ENCODE measurements around the gene SPNS2. TPM values are rescaled to one million over a fixed set of nuclear protein-coding genes. Genes with fewer than 3 reads are reported as not detected.

SPNS2 gene
- total RNA-seq, 3 donors from 2014 or later = 0.33 to 0.47 (median 0.46) TPM

DNA sequence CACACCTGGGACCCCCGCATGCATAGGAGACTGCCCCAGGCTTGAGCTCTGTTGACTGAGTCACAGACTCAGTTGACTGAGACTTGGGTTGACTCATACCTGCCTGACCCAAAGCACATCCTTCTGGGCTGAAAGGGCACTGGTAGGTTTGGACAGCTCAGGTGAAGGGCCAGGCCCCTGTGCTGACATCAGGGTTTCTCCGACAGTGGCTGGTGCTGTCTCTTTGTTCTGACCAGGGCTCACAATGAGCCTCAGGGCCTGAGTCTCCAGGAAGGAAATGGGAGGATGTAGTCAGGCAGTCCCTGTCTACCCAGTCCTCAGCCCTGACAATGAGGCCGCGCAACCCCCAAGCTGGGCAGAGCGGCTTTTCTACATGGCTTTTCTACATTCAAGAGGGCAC is 6.5 kb downstream of the SPNS2 start:
- Mint-ChIP-seq H3K9me3 (no peaks in the 10 kb centered on the region), H3K4me1 (ENCODE audit: low read depth) (peaks cover 37% of the 10 kb centered on the region), H3K4me3 (no peak overlapping the region), H3K36me3 (ENCODE audit: insufficient read depth) (no peaks in the 10 kb centered on the region), H3K27me3 (ENCODE audit: low read depth) (peaks cover 31% of the 10 kb centered on the region)
- no peak for ATAC-seq
- no peak for DNase-seq

DNA sequence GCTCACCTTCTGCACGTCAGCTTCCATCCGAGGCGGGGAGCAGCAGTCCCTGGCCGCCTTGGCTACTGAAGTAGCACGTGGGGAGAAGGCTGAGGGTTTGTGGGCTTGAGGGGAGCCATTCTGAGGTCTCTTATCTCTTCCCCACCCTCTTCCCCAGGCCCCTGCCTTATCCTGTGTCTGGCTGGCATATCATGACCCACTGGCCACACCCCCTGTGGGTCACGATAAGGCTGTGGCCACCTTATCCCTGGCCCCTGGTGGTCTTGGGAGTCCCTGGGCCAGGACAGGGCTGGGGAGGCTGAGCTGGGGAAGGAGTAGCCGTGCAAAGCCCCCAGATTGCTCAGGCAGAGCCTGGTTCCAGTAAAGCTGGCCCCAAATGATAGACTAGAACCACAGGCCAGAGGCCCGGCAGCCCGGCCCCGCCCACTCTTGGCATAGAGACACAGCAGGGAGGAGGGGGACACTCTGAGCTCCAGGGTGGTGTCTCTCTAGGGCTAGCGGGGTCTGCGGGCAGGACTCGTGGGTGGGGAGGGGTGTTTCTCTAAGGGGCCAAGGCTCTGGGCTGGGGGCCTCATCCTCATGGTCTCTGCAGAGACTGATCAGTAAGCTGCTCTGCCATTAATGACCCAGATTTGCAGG is 7.6 kb downstream of the SPNS2 start:
- no peak for ATAC-seq
- DNase-seq = no peak
- H3K27me3 Mint-ChIP-seq (ENCODE audit: low read depth) = peaks cover 22% of the 10 kb centered on the region

DNA sequence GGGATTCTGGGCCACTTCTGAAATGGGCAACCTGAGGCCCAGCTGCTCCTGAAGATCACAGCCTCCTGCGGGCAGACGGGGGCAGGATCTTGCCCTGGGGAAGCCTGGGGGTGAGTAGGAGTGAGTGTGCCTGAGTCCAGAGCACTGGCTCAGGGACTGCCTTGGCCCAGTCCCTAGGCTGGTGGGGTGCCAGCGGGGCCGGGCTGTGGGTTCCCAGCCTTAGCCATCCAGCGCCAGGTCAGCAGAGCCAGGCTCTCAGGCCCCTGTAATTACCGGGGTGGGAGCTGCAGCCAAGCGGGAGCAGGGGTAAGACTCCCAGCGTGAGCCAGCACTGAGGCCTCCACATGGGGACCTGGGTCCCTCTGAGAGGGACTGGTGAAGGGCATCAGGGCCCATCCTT is 8.2 kb downstream of the SPNS2 start:
- no peak for DNase-seq
- no peaks in the 10 kb centered on the region for H3K9me3 Mint-ChIP-seq
- H3K36me3 Mint-ChIP-seq (ENCODE audit: insufficient read depth) = no peaks in the 10 kb centered on the region
- ATAC-seq = no peak
- H3K27me3 Mint-ChIP-seq (ENCODE audit: low read depth) = peaks cover 18% of the 10 kb centered on the region
- peaks cover 28% of the 10 kb centered on the region for H3K4me1 Mint-ChIP-seq (ENCODE audit: low read depth)
- H3K4me3 Mint-ChIP-seq = no peak overlapping the region

More for the DNA sequence above, 7.6 kb downstream of the SPNS2 start:
- H3K9me3 Mint-ChIP-seq = no peaks in the 10 kb centered on the region
- no peak overlapping the region for H3K4me3 Mint-ChIP-seq
- H3K36me3 Mint-ChIP-seq (ENCODE audit: insufficient read depth) = no peaks in the 10 kb centered on the region
- peaks cover 31% of the 10 kb centered on the region for H3K4me1 Mint-ChIP-seq (ENCODE audit: low read depth)

DNA sequence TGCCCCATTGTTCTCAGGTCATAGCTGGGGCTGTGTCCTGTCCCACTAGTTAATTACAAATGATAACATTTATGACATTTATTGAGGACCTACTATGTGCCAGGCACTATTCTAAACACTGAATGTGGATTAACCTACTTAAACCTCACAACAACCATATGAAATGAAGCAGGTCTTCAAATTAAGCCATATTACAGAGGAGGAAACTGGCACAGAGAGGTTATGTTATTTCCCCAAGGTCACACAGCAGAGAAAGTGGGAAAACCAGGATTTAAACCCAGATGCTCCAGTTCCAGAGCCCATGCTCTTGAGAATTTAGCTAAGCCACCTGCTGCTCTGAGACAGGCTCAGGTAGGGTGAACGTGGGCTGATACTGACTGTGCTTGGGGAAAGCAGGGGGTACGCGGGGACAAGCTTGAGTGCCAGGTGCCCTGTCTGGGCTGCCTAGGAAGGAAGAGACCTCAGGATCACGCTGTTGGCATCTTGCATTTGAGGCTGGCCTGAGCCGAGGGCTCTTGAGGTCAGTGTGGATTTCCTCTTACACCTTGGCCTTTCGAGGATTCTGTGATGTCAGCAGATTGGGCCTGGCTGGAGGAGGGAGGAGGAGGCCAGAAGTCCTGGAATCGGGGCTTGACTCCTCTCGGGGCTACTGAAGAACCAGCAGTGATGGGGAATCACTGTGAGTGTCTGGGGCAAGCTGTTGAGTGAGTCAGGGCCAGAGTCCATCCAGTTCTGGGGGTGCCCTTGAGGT is 8.9 kb downstream of the SPNS2 start:
- H3K27me3 Mint-ChIP-seq (ENCODE audit: low read depth) = peaks cover 14% of the 10 kb centered on the region
- no peak for ATAC-seq
- no peak overlapping the region for H3K4me3 Mint-ChIP-seq
- H3K36me3 Mint-ChIP-seq (ENCODE audit: insufficient read depth) = no peaks in the 10 kb centered on the region
- peaks cover 28% of the 10 kb centered on the region for H3K4me1 Mint-ChIP-seq (ENCODE audit: low read depth)
- H3K9me3 Mint-ChIP-seq = no peaks in the 10 kb centered on the region
- DNase-seq = no peak

DNA sequence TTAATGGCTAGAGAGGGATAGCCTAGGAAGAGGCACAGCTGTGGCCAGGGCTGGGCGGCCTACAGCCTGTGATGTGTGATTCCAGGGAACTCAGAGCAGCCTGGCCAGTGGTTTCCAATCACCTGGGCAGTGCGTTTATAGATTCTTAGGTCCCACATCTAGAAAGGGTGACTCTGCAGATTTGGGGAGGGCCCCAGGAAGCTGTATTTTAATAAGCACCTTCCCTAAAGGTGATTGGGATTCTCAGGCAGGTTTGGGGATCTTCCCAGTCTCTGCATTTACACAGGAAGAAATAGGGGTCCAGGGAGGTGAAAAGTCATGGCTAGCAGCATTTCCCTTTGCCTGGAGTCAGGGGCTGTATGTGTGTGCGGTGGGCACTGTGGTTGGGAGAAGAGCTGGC is 9.5 kb downstream of the SPNS2 start:
- Mint-ChIP-seq H3K4me3 (no peak overlapping the region), H3K9me3 (no peaks in the 10 kb centered on the region), H3K27me3 (ENCODE audit: low read depth) (peaks cover 8% of the 10 kb centered on the region), H3K36me3 (ENCODE audit: insufficient read depth) (no peaks in the 10 kb centered on the region), H3K4me1 (ENCODE audit: low read depth) (peaks cover 28% of the 10 kb centered on the region)
- no peak for DNase-seq
- ATAC-seq = no peak

DNA sequence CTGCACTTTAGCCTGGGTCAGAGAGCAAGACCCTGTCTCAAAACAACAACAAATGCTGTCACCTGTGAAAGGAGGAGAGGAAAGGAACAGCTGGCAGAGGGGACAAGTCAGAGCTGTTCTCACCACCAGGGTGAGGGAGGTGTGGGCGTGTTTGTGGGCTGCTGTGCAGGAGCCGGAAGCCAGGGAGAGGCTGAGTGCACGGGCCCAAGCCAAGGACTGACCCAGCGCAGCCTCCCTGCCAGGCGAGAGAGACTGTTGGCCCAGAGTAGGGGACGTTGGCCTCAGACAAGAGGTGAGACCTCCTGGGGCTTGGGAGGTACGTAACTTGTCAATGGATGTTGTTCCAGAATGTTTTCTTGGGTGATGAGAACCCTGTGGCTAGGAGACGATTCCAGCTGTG is 10.7 kb downstream of the SPNS2 start:
- Mint-ChIP-seq H3K4me1 (ENCODE audit: low read depth) (peaks cover 22% of the 10 kb centered on the region), H3K27me3 (ENCODE audit: low read depth) (peaks cover 4% of the 10 kb centered on the region), H3K9me3 (no peaks in the 10 kb centered on the region), H3K36me3 (ENCODE audit: insufficient read depth) (no peaks in the 10 kb centered on the region), H3K4me3 (no peak overlapping the region)
- DNase-seq = no peak
- peak; percentile 58 to 77 for ATAC-seq

DNA sequence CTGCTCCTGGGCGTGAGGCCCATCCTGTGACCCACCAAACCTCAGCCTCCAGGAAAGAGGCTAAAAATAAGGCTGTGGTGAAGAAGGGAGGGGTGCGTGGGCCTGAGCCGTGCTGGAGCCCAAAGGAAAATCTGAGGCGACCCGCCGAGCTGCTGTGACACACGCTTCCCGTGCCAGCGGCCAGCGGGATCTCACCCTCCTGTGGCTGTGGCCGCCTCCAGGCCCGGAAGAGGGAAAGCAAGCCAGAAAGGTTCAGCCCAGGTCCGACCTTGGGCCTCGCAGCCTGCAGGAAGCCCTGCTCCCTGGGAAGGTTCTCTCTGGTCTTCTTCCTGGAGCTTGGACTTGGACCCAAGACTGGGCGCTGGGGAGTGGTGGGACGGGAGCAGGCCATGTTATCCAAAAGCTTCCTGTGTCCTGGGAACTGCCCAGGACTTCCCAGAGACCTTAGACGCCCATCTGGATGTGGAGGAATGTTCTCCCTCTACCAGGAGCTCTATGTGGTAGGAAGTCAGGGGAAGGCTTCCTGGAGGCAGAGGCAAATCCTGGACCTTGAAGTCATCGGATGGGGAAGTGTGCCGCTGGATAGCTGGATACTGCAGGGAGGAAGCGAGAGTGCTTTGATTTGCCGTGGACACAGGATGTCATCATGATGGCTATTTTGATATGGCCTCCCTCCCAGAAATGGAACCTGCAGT is 11.4 kb downstream of the SPNS2 start:
- no peak for DNase-seq
- Mint-ChIP-seq H3K4me1 (ENCODE audit: low read depth) (peaks cover 15% of the 10 kb centered on the region), H3K4me3 (no peak overlapping the region), H3K9me3 (no peaks in the 10 kb centered on the region), H3K36me3 (ENCODE audit: insufficient read depth) (no peaks in the 10 kb centered on the region), H3K27me3 (ENCODE audit: low read depth) (peaks cover under 1% of the 10 kb centered on the region)
- ATAC-seq = no peak

DNA sequence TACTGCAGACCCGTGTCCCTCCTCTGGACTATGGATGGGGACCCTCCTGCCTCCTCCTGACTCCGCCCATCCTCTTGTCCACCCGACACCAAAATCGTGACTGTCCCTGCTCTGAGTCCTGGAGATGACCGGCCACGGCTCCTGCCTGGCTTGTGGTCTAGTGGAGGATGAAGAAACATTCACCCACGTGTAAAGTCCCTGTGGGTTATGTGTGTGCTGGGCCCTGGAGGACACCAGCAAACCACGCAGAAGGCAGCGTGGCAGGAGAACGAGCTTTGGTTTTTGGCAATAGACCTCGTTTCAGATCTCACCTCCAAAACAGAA is 11.9 kb downstream of the SPNS2 start:
- H3K4me3 Mint-ChIP-seq = no peak overlapping the region
- DNase-seq (no peak), ATAC-seq (no peak)
- H3K27me3 Mint-ChIP-seq (ENCODE audit: low read depth) = no peaks in the 10 kb centered on the region
- no peaks in the 10 kb centered on the region for H3K36me3 Mint-ChIP-seq (ENCODE audit: insufficient read depth)
- H3K4me1 Mint-ChIP-seq (ENCODE audit: low read depth) = peaks cover 15% of the 10 kb centered on the region
- no peaks in the 10 kb centered on the region for H3K9me3 Mint-ChIP-seq

DNA sequence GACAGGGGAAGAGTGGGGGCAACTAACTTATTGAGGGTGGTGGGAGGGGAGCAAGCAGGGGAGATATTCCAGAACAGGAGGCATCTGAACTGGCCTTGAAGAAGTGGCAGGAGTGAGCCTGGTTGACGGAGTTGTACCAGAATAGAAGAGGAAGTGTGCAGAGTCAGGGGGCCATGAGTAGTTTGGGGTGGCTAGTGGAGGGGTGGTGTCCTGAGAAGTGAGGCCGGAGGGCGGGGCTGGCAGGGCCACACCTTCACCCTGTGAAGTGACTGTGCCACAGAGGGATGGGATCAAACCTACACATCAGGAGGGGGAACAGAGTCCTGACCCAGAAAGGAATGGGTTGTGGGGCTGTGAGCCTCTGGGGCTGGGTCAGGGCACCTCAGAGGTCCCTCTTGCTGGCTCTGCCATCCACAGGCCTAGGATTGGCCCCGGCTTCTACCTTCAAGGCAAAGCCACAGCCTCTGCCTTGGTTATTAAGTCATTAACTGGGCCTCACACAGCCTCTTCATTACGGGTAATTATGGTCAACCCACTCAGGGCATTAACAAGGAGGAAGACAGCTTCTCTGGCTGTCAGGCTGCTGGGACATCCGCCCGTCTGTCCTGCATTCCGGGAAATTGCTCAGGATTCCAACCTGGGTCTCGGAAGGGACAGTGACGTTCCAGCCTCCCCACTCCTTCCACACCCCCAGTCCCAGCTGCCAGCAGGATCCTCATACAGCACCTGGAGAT is 12.7 kb downstream of the SPNS2 start:
- ATAC-seq = no peak
- no peaks in the 10 kb centered on the region for H3K36me3 Mint-ChIP-seq (ENCODE audit: insufficient read depth)

DNA sequence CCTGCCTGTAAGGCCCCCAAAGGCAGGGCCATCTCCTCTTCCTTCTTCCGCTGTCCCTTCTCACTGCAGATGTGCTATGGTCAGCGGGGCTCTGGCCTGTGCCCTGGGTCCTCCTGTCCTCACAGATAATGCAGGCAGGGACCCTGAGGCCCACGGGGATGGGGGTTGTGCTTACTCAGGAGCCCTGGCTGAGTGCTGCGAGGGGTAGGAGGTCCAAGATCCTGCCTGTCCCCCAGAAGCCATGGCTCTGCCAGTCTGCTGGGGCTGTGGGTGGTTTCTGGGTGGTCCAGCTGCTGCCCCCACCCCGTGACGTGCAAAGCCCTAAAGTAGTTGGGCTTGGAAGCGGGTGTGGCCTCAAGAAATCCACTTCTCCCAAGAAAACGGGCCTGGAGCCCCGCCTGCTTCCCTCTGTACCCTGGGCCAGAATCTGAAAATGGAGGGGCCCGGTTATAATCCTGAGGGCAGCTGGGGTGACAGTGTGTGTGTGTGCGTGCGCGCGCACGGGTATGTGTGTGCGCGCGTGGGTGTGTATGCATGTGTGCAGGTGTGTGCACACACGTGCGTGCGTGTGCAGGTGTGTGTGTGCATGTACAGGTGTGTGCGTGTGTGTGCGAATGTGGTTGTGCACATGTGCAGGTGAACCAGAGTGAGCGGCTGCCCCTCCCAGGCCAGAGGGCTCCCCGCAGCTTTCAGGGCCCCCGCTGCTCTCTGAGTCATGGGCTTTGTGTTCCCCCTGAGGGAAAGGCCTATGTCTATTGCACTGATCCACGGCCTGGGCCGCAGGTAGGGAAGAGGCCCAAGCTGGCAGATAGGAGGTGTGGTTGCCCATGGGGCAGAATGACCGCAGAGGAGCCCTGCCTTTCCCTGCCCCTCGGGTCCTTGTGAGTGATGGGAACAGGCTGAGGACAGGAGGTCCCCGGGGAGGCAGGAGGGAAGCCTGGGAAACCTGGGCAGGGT is 13.8 kb downstream of the SPNS2 start:
- no peak for DNase-seq
- peaks cover 15% of the 10 kb centered on the region for H3K4me1 Mint-ChIP-seq (ENCODE audit: low read depth)
- no peaks in the 10 kb centered on the region for H3K9me3 Mint-ChIP-seq
- no peaks in the 10 kb centered on the region for H3K36me3 Mint-ChIP-seq (ENCODE audit: insufficient read depth)
- ATAC-seq = no peak
- H3K4me3 Mint-ChIP-seq = no peak overlapping the region
- H3K27me3 Mint-ChIP-seq (ENCODE audit: low read depth) = no peaks in the 10 kb centered on the region

More for the DNA sequence above, 12.7 kb downstream of the SPNS2 start:
- Mint-ChIP-seq H3K27me3 (ENCODE audit: low read depth) (no peaks in the 10 kb centered on the region), H3K9me3 (no peaks in the 10 kb centered on the region), H3K4me3 (no peak overlapping the region), H3K4me1 (ENCODE audit: low read depth) (peaks cover 15% of the 10 kb centered on the region)
- DNase-seq = no peak

DNA sequence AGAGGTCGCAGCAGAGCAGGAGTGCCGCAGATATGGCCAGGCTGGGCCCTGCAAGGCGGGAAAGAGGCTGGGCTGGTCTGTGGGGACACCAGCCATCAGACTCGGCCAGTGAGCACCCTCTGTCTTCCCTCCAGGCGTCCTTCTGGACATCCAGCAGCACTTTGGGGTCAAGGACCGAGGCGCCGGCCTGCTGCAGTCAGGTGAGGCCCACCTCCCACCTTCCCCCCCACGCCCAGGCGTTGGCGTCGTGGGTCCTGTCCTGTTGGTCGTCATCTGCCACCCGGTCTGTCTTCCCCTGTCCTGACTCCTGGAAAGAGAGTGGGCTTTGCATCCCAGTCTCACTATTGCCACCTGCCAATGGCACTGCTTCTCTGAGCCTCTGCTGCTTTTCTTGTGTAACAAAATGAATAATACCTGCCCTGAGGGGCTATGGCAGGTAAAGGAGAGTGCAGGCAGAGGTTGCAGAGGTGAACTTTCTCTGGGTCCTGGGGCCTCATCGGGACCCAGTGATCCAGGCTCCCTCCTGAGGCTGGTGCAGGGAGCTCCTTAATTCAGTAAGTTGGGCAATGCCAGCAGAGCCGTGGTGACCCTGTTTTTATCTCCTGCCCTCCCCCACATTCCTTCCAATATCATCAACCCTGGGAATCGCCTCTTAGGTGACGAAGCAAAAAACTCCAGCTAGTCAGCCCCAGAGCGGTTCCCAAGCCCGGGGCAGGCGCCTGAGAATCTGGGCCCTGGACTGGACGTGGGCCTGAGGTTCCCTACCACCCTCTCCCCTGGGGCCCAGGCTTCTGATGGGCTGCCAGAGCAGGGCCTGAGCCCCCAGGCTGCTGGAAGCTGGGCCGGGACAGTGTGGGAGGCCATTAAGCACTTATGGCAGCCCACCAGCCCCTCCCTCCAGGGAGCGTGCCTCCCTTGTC is 14.7 kb downstream of the SPNS2 start:
- Mint-ChIP-seq H3K27me3 (ENCODE audit: low read depth) (no peaks in the 10 kb centered on the region), H3K36me3 (ENCODE audit: insufficient read depth) (no peaks in the 10 kb centered on the region), H3K9me3 (no peaks in the 10 kb centered on the region), H3K4me1 (ENCODE audit: low read depth) (peaks cover 14% of the 10 kb centered on the region), H3K4me3 (no peak overlapping the region)
- no peak for ATAC-seq
- no peak for DNase-seq

DNA sequence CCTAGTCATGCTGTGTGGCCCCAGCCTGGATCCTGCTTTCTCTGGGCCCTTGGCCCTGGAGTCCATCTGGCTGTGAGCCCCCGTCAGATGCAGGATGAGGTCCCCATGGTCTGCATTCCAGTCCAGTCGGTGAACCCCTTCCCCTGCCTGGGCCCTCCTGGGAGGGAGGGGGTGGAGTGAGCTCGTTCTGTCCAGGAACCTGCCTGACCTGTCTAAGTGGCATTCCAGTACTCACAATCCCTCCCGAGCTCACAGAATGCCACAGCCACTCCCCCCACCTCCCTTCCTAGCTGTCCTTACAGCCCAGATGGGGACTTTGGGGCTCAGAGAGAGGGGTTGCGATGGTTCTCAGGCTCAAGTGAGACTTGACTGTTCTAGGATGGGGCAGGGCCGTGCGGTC is 15.5 kb downstream of the SPNS2 start:
- Mint-ChIP-seq H3K27me3 (ENCODE audit: low read depth) (no peaks in the 10 kb centered on the region), H3K4me1 (ENCODE audit: low read depth) (peaks cover 6% of the 10 kb centered on the region), H3K9me3 (no peaks in the 10 kb centered on the region), H3K4me3 (no peak overlapping the region), H3K36me3 (ENCODE audit: insufficient read depth) (no peaks in the 10 kb centered on the region)
- no peak for DNase-seq
- ATAC-seq = no peak

DNA sequence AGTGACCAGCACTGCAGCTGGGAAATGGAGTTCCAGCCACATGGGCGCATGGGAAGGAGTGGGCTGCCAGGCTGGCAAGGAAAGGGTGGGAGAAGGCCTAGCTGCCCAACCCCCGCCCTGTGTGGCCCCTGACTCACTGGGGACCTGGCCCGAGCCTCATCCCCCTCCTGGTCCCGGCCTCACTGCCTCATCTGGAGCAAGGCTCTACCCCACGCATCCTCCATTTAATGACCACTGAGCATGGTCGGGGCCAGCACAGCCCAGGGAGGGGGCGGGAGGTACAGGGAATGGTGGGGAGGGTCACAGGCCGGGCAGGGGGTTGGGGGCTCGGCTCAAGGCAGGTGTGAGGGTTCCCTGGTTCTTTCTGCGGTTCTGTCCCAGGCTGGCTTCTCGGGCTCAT is 16.1 kb downstream of the SPNS2 start:
- Mint-ChIP-seq H3K4me1 (ENCODE audit: low read depth) (peaks cover under 1% of the 10 kb centered on the region), H3K36me3 (ENCODE audit: insufficient read depth) (no peaks in the 10 kb centered on the region), H3K9me3 (no peaks in the 10 kb centered on the region), H3K27me3 (ENCODE audit: low read depth) (no peaks in the 10 kb centered on the region), H3K4me3 (no peak overlapping the region)
- DNase-seq = no peak
- no peak for ATAC-seq
